GM21529 (cell line): Measurements from ENCODE around the gene DLST.
A peak's percentile ranks its signal among the peaks of the same experiment; 100 is the strongest.

Source experiments
- ATAC-seq: cut with Tn5 transposase; IDR thresholded peaks from one replicate; pipeline ENCODE4 v1.9.1; 2021; ENCODE audit not compliant: unreplicated experiment

Gene DLST

DNA sequence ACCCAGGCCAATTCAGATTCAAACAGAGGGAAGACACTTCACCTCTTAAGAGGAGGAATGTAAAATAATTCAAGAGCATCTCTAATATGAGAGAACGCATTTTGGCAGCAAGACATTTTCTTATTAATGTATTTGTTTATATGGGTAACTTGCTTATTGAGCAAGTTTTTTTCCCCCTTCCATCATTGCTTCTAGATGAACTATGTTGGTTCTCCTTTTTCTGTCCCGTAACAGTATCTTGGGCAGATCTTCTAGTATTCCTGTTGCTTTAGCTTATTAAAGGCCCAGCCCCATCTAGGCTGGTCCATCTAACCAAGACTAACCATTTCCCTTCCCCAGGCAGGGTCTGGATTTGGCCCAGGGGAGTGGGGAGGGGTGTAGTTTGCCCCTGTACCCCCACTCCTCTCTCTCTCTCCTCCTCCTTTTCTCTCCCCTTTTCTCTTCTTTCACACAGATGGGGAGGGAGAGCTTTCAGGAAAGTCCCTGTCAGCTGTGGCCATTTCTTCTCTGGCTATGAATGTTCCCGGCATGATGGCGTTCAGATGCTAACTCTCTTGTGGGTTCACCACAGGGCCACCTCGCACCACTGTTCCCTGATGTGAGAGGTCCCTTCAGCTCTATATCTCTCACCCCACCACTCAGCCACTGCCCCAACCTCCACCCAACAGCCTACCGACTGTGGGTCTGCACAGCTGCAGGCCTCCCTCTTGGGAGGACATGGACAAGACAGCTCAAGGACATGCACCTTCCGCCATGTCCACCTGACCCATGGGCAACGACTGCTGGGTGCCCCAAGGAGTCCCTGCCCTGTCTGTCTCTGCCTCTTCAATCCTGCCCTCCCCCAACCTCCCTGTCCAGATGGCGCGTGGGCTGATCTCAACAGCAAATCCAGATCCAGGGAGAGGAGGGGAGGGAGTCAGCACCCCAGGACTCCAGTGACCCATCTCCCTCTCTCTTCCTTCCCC lies 57.1 kb downstream of the DLST start:
- no peak for ATAC-seq

DNA sequence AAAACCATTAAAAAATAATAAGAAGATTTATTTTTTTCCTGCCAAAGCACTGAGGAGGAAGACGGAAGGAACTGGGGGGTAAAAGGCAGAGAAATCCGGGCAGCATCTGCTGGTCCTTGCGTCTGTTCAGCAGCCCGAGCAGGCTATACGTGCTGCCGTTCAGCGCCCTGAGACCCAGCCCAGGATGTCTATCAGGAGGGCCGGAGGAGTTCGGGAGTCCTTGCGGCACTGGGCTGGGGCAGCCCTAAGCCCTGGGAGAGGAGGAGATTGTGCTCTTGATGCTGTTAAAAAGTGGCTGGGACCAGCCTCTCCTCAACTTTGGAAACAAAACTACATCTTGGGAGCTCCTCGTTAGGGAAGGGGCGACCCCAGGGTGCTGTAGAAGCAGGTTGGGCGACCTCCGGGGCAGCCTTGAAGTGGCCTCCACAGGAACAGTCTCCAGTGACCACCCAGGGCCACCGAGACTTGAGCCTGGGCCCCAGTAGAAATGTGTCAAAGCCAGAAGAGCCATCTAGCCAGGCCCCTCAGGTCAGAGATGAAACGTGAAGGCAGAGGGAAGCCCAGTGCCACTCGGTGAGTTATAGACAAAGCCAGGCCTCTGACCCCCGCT lies 59.3 kb downstream of the DLST start:
- no peak for ATAC-seq

DNA sequence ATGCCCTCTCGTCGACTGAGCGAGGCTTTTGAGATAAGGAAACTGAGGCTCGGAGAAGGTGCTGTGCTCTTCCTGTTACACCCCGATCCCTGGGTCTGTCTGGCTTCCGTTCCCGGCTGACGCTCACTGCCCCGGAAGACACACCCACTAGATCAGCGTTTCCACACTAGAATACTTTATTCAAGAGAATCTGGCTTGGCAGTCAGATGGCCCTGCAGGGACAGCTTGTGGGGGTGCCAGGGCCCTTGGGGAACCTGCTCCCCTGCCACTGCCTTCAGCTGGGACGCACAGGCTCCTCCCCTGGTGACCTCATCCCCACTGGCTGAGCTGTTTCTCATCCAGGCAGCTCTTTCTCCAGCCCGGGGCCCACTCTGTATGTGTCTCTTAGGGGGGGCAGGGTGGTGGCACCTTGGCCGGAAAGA lies 60.0 kb downstream of the DLST start:
- peak; percentile 58 for ATAC-seq

- ATAC-seq, result peak; percentile 26
Measured at GRCh38 chr14:74942181-74942580, 60.5 kb downstream of the DLST start.

- ATAC-seq, result no peak
Measured at GRCh38 chr14:74942608-74943007, 60.9 kb downstream of the DLST start.

DNA sequence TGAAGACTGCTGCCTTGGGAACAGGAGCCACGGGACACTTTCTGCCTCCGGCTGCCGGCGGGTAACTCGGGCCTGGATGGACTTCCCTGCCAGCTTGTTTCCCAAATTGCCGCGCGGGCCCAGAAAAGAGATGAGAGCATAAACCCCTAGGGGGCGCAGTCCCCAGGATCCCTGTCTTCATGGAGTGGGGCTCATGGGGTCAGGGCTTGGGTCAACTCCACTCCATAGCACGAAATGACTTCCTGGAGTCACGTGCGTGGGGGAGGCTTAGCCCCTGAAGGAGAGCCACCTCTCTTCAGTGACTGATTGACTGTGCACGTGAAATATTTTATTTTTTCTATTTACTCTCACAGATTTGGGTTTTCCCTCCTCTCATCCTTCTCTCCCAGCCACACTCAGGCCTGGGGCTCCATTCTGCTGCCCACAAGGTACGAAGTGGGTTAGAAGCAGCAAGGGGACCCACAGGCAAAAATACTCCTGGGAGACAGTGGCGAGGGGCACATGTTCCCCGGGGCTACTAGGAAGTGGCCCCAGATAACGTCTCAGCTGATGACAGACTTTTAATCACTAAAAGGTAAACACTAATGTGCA lies 63.6 kb downstream of the DLST start:
- ATAC-seq, result no peak

DNA sequence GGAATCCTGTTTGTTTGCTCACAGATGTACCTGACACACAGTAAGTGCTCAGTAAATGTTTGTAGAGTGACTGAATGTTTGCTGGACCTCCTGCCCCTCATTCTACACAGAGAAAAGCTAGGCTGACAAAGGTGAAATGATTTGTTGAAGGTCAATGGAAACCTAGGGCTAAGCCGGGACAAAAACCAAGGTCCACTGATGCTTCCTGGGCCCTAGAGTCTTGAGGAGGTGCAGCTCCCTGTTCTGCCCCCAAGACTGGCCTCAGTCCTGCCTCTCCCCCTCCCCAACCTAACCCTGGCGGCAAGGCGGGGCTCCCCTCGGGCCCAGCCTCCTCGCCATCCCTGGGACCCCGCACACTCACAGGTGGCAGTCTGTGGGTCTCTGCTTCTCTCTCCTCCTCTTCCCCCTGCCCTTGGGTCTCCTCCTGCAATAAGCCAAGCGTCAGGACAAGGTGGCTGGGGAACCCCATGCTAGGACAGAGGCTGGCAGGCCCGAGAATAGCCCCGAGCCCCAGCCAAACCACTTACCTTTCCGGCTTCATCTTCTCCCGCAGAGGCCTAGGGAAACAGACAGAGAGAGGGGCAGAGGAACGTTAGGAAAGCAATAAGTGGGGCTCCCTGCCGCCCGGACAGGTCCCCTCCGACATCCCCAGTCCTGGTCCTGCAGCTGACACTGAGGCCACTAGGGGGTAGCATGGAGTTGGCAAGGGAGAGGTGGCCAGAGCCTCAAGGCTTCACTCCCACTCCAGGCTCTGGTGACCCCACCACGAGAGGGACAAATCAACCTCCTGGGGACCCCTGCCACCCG lies 64.3 kb downstream of the DLST start:
- peak; percentile 36 for ATAC-seq

DNA sequence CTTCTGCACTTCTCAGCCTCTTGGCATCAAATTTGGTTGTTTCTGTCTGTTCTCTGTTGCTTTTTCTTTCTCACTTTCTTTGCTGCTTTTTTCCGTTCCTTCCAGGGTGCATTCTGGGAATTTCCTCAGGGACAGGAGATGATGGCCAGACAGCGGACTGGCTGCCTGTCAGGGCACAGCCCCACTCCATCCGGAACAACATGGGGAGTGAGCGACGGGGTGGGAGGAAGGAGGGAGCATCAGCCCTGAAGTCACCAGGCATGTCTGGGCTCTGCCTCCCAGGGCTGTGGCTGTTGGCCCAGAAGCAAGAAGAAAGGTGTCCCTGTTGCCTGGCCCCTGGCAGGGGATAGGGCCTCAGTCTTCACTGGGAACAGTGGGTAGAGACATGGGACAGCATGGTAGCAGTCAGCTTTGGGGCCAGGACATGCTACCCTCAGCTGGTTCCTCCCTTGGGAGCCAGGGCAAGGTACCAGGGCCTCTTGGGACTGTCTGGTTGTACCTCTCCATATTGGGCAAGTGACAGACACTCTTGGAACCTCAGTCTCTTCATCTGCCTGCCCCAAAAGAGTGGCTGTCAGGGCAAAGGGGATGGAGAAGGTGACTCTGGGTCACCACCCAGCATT lies 65.1 kb downstream of the DLST start:
- ATAC-seq, result no peak

DNA sequence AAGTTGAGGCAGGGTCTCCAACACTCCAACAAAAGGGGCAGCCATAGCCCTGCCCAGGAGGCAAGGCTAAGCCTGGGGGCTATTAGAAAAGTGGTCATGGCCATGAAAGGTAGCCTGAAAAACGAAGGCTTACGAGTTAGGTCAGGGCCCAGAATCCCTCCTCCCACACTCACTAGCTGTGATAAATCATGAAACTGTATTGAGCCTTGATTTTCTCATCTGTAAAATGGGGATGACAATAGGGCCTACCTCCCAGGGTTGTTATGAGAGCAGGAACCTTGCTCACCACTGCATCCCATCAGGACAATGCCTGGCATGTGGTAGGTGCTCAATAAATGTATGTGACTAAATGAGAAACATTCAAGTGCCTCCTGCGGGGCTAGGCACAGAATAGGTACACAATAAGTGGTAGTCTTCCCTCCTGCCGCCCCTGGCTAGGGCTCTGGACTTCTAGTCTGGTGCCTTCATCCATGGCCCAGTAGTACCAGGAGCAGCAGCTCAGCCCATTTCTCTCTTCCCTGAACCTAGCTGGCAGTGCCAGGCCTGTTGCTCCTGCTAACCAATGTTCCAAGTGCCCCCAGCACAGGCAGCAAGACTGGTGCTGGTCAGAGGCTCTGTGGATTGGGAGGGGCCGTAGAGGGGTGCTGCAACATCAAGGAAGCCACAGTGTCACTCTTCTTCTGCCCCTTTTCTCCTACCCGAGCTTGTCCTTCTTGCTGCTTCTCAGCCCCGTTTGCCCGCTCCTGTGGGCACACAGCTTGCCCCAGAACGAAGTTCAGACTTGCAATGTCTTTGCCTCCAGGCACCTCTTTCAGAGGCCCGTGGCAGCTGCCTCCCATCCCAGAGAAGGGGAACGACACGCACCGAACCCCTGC lies 65.9 kb downstream of the DLST start:
- ATAC-seq, result no peak

DNA sequence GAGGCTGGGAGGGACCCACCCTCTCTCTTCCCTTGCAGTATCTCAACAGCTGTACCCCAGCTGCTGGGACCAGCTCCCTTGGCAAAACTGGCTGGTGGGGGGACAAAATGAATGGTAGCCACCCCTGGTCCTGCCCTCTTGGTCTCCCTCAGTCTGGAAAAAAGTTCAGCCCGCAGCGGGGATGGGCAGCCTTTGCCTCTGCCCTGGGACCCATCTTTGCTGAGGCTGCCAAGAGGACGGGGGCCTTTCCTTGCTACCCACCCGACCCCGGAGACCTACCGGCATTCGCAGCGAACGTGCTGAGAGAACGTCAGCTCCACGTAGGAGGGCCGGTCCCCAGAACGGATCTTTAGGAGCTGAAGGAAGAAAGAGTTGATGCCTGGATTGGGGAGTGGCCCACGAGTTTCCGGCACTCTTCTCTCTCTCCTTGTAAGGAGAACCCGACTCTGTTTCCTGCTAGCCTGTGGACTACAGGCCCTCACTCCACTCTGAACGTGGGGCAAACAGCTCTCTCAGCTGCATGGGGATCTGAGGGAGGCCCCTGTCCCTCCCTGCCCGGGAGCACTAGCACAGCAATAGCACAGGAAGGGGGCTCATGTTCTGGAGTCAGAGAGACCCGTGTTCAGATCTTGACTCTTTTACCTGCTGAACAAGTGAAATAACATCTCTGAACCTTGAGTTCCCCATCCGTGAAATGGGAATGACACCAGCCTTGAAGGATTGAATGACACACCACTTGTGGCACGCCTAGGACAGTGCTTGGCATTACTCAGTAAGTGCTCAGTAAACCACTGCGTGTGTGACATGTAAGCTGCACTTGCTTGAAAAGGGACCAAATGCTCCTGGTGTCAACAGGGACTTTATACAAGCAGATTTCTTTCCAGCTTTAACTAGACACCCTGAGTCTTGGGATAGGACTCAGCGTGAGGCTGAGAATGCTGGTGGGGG lies 66.8 kb downstream of the DLST start:
- ATAC-seq, result no peak

DNA sequence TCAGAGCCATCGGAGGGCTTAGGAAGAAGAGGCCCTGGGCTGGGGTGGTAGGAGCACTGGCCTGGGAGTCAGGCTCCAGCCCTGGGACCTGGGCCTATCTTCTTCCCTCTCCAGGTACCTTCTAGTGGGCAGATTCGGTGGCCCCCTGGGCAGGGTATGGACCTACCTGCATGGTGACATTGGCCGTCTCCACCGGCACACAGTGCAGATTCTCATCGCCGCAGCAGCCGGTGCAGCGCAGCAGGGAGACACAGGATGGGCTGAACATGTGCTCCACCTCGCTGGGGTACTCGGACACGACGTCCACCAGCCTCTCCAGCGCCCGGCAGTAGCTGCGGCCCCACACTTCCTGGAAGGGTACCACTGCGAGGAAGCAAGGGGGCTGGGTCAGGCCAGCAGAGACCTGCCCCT lies 67.5 kb downstream of the DLST start:
- no peak for ATAC-seq

GRCh38 chr14:74949859-74950573 lies 68.3 kb downstream of the DLST start:
- no peak for ATAC-seq

DNA sequence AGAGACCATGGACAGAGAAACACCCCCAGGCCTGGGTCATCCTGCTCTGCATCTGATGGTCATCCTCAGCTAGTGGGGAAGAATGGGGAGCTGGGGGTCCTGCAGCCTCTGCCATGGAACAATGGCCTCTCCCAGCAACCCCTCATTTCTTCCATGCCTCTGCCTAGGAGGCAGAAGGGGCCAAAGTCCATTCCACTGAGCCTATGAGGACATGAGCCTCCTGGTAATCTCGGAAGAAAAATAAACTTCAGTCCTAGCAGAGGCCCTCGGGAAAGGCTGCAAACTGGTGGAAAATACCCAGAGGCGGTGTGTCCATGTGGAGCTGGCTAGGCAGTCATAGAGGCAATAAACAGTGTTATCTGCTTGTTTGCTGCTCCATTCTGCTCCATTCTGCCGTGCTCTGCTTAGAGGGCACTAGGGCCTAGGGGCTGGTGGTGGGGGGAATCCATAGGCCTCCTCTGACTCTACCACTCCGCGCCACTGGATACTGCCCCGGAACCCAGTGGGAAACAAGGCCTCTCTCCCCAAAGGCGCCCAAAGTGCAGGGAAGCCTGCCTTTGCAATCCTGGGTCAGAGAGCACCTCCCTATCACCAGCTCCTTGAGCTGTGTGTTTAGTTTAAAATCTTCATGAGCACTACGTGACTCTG lies 69.2 kb downstream of the DLST start:
- ATAC-seq, result no peak

- ATAC-seq, result no peak
Measured at GRCh38 chr14:74951443-74952179, 69.9 kb downstream of the DLST start.

DNA sequence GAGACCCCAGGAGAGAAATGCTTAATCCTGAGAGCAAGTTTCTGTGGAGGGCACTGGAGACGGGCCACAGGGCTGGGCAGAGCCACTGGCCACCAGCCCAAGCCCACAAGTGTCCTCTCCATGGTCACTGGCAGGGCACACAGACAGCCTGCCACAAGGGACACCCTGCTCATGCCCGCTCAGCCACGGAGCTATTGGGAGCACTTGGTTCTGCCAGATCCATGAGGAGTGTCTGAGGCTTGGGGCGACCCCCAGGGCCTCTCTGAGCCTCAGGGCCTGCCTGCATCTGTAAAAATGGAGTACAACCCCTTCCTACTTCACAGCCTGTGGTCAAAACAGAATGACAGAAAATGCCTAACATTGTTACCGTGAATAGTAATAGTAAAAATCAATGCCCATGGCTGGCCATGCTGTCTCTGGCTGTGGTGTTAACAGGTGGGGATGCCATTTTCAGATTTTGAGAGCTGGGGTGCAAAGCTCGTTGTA lies 70.5 kb downstream of the DLST start:
- ATAC-seq, result no peak

- ATAC-seq, result no peak
Measured at GRCh38 chr14:74952697-74953484, 71.2 kb downstream of the DLST start.
